Endometrium (tissue), 2 donors: ENCODE data around the gene SH2D2A.

Source experiments
- FAIRE-seq: peaks from 2 replicates; lab custom pipeline; 2012; peaks lifted over from hg19 to GRCh38; lab: Jason Lieb, UNC
- donor health status: control.
- donor health status: control.

Gene SH2D2A

DNA sequence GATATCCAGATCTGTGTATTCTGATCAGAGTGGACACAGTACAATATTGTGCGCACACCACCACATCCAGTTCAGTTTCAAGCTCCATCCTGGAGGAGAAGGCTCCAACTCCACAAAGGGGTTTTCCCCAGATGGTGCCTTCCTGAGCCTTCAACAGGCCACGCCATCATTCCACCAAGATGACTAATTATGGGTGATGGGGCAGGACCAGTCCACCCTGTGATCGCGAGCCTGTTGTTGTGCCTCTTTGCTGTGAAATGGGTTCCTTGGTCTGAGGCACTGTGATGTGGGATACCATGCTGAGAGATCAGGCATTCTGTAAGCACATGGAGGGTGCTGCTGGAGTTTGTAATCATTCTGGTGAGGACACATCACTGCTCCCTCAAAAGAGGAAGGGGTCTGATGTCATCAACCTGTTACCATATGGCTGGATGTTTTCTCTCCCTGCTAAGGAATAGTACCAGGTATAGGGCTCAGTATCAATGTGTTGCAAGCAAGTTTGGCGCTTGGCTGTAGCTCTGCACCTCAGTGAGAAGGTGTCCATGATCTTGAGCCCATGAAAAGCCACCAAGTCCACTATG is 6.7 kb upstream of the SH2D2A start:
- FAIRE-seq: no peak

DNA sequence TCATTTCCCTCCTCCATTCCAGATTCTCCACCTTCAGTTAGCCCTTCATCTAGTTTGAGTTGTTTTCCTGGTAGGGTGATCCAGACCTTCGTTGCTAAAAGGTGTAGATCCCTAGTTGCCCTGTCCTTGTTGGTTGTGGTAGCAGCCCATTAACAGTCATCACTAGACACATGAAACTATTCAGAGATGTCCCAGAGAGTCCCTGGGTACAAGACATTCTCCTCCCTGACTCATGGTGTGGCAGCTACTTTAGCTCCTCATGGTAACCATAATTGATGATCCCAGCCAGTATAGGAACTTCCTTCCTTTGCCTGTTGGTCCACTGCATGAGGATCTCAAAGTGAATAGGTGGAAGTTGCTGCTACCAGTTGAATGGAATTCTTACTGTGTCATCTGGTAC is 6.0 kb upstream of the SH2D2A start:
- no peak for FAIRE-seq

DNA sequence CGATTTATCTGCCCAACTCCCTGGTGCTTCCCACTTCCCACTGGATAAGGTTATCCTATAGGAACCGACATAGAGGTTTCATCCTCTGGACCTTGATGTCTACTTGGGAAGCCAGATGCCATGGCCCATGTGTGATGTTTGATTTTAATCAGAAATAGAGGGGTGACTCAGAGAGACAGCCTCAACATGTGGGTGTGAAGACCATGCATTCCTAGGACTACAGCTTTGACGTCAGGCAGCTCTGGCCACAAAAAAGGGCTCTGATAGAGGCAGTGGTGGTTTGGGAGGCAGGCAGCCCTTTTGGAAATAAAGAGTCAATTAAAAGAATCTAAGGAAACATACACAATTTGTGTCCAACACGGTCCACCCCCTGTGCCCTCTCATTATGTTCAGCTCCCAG is 5.2 kb upstream of the SH2D2A start:
- no peak for FAIRE-seq

DNA sequence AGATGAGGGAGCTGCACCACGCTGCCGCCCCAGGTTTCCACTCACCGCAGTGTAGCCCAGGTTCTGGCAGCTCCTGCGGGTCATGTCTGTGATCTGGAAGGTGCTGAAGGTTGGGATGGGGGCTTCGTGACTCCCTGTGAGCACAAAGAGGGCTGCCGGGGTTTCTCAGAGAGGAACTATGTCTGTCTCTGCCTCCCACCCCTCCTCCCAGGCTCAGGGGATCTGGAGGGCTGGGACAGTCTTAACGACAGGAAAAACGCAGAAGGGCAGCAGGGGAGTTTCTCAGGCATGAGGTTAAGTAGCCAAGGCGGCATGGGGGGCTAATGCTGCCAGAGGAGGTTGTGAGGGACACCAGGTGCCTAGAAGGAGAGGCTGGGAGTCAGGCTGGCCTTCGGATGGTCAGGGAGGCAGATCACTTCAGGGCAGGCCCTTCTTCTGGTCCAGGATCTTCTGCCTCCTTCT is 656 bp downstream of the SH2D2A start:
- FAIRE-seq: no peak

DNA sequence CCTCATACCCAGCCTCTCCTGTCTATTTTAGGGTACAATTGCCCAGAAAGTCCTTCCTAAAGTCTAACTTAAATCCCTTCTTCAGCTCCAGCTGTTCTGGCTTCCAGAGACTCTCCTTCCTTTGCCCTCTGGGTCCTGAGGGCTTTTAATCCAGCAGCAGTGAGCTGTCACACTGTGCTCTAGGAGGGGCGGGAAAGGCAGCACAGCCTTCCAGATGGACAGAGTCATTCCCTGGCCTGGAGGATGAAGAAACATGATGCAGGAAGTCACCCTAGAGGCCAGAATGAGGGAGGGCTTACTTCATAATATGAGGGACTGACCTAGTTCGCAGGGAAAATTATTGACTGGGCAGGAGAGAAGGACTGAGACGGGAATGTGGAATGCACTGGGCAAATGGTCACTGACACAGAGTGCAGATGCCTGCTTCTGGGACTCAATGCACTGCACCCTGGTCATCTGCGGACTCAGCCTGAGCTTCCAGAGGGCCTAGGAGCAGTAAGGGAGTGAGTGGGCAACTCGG is 1.3 kb downstream of the SH2D2A start:
- FAIRE-seq: no peak

DNA sequence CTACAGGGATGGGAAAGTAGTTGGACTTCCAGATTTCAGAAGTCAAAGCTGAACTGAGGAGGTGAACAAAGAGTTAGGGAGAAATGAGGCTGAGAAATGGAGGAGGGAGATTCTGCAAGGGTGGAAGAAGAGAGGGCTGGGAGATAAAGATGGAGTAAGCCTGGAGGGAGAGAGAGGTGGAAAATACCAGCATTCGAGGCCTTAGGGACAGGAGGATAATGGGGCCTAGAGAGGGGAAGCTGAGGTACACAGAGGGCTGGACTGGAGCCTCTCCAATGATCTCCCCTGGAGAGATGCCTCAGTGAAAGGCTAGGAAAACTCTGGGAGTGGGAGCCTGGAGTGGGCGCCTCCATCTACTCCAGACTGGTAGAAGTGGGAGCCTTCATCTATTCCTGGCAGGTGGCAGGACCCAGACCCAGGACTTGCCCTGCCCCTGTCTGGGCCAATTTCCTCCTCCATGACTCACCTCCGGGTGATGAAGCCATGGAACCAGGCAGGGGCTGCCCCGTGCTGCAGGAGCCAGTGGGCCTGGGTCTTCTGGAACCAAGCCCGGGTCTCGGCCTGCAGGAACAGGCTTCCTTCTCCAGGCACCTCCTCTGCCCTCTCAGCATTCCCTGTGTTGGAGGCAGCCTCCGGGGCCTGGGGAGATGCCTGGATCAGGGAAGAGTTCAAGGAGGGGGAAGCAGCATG is 1.9 kb downstream of the SH2D2A start:
- FAIRE-seq: no peak

DNA sequence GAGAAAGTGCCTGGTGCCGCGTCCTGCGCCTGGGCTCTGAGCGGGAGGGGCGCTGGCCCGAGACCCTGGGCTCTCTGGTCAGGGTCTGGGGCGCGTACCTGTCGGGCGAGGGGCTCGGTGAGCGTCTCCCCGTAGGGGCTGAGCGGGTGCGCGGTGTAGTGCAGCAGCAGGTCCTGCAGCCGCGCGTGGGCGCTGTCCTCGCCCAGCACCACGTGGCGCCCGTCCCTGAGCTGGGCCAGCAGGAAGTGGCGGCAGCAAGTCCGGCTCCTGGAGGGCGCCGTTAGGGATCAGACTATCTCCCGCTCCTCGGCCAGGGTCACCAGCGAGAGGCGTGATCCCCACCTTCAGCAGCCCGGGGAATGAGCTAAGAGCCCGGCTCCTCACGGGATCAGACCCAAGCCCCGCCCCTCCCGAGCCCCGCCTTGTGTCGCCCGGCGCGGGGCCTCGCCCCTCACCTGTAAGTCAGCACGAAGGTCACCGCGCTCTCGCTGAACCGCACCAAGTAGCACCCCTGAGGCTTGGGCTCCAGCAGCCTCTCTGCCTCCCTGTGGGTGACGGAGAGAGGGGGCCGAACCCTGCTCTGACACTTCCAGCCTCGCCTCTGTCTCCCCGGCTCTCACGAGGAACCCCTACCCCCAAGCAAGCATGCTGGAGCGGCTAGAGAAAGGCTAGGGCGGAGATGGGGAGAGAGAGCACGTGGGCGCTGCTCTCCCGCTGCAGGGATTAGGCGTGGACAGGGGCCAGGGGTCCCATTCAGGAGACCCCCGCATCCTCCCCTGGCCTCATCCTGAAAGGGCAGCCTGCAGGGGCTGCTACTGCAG is 2.7 kb downstream of the SH2D2A start:
- FAIRE-seq: no peak

DNA sequence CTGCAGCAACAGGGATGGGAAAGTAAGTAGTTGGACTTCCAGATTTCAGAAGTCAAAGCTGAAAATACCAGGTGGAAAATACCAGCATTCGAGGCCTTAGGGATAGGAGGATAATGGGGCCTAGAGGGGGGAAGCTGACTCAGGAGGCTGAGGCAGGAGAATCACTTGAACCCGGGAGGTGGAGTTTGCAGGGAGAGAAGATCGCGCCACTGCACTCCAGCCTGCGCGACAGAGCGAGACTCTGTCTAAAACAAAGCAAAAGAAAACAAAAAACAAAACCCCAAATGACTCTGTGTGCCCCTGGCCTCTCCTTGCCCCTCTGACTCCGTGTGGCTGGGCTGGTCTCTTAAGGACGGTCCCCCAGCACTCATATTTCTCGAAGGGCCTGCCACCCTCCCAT is 3.4 kb downstream of the SH2D2A start:
- no peak for FAIRE-seq

DNA sequence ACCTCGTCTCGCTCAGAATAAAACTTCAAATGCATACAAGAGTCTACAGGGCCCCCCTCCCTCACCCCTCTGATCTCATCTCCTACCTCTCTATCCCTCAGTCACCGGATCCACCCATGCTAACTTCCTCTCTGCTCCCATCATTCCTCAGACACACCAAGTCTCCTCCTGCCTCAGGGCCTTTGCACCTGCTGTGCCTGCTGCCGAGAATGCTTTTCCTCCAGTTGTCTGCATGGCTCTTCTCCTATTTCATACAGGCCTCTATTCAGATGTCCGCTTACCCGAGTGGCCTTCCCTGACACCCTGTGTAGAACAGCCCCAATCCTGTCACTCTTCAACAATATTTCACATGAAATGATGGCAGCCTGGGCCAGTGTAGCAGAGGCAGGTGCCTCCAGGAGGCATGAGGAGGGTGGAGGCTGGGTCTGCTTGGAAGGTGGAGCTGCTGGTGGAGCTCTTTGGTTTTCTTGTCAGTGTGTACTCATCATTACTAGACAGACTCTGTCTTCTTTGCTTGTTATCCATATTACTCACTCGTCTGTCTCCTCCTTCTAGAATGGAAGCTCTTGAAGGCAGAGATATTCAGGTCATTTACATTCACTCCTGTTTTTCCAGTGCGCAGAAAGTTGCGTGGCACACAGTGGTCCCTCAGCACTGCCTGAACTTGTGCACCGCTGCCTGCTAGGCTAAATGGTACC is 4.2 kb downstream of the SH2D2A start:
- FAIRE-seq: no peak

DNA sequence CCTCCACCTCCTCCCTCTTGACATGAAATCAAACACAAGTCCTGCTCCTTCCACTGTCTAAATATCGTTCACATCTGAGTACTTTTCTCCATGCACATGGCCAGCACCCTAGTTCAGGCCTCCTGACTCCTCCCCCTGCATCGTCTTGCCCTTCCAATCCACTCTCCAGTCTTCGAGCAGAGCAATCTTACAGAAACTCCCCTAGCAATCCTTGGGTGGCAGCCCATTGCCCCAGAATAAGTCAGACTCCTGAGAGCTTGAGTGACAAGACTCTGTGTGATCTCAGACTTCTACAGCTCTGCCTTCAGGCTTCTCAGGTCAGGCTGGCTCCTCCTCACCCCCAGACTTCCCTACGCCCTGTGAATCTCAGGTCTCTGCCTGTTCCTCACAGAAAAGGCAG is 5.5 kb downstream of the SH2D2A start:
- FAIRE-seq: no peak

DNA sequence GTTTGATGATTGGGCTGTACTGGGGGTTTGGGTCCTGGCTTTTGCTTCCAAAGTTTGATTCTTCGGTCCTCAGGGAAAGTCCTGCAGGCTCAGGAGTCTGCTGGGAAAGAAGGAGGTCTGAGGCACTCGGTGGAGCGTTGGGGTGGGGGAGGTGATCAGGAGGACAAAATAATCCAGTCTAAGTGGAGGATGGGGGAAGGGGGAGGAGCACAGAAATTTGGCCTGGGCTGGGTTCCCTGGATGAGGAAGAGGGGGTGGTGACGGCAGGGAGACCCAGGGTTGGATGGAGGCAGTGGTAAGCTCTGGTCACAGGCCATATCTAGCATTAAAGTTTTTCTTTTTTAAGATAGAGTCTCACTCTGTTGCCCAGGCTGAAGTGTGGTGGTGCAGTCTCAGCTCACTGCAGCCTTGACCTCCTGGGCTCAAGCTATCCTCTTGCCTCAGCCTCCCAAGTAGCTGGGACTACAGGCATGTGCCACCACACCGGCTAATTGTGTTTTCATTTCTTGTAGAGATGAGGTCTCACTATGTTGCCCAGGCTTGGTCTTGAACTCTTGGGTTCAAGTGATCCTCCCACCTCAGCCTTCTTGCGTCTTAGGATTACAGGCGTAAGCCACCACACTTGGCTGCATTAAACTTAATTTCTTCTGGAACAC is 6.8 kb downstream of the SH2D2A start:
- FAIRE-seq: no peak

DNA sequence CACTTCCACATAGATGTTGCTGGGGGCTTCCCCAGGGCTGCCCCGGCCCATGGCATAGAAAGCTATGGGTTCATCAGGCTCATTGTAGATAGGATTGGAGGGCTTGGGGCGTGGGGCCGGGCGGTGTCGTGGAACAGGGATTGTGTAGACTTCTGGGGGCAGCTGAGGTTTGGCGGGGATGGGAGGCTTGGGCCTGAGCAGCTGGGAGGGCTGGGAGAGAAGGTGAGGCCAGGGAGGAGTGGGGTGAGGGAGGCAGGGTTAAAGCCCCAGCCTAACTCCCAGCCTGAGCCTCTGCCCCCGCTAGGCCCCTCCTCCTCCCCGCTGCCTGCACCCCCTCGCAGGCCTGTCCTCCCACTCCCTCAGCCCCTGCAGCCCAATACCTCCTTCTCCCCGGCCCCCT is 7.4 kb downstream of the SH2D2A start:
- no peak for FAIRE-seq

DNA sequence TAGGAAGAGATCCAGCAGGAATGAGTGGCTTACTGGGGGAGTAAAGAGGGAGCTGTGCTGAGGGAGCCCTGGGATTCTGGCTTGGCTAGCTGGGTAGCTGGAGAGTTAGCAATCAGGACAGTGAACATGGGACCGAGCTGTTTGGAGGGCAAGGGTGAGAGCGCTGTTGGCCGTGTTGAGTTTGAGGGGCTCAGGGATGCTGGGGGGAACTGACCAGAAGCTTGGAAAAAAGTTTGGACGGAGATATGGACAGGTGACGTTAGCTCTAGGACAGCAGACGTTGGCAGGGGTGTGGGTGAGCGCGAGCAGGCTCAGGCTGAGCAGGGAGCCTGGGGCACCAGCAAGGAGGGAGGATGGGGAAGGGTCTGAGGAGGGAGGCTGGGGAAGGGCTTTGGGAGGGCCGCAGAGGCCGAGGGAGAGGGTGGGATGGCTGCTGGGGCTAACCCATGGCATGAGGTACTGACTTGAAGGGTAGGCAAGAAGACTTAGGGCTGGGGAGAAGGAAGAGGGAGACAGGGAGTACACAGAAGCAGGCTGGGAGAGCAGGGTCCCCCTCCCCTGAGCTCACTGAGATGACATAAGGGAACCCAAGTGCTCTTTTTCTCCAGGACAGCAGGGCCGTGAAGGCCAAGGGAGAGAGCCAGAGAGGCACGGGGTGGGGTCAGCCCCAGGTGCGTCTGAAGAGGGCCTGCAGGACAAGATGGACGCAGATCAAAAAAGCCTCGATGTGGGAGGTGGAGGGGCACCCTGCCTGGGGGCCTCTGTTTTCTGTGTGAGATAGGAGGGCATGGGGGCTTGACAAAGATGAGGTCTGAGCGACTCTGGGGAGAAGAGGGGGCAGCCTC is 8.2 kb downstream of the SH2D2A start:
- no peak for FAIRE-seq

DNA sequence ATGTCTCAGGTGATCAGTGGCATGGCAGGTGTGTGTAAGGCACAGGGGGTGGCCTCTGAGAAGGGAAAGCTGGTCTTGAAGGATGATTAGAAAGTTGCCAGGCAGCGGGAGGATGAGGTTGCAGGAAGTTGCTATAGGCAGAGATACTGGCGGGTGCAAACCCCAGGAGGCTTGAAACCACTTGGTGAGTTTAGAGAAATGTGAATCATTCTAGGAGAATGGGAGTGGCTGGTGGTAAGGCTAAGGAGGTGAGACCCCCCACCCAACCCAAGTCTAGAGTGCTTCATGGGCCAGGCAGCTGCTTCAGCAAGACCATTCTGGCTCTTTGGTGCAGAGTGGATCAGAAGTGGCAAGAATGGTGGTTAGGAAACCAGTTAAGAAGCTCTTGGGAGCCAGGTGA is 9.0 kb downstream of the SH2D2A start:
- no peak for FAIRE-seq

DNA sequence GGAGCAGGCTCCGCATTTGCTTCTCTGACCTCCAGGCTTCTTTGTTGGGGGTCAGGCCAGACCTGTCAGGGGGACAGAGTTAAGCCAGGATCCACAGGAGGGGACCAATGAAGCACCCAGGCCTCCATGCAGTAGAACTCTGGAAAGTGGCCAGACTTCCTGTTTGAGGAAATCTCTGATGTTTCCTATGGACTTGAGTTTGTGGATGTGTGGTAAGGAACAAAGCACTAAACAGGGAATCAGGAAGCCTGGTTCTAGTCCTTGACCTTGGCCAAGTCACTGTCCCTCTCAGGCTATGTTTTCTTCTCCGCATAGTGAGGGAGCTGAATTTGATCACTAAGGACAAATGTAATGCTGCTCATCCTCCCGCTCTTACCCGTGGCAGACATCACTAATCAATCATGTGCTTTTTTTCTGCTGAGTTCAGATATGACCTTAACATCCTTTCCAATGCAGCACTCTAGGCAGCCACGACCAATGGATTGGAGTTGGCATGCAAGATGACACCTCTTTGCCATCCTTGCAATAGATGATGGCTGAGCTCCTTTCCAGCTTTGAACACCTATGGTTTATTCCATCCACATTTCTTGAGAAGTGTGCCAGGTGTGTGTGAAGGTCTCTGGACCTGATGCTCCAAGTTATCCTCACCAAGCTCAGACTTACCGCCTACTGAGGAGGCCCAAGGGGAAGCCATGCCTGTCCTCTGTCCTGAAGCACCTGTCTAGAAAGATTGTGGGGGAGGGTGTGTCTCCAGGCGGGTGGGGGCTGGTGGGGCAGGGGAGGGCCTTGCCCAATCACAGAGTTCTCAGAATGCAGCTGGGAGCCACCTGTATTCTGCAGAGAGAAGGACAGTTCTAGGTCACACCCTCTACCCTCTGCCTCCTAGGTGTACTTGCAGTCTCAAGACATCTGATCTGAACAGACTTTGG is 9.9 kb downstream of the SH2D2A start:
- FAIRE-seq: no peak

DNA sequence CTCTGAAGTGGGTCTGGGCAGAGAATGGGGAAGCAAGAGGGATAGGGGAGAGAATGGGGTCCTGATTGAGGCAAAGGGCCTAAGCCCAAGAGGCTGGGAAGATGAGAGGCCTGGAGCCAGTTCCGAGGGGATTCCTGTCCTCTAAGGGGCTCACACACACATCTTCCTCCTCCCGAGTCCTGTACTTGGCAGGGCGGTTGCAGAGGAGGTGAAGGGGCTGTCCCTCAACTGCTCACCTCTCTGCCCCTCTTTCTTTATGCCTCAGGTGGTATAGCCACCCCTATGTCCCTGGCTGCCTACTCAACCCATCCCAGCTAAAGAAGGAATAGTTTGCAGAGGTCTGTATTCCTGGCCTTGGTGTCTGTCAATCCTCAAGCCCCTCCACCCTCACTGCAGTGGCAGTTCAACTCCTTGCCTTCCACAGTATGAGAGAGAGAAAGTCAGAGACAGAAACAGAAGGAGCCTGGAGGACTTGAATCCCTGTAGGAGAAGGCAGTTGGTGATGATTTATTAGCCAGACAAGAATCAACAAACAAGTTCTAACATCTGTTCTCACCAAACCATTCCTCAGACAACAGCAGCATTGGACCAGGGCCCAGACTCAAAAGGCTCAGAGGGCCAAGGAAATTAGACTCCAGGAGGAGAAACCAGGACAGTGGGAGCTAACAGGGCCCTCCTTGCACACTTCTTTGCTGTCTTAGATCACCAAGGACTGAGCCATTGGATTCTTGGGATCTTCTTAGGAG is 10.7 kb downstream of the SH2D2A start:
- FAIRE-seq: peak; percentile 97

DNA sequence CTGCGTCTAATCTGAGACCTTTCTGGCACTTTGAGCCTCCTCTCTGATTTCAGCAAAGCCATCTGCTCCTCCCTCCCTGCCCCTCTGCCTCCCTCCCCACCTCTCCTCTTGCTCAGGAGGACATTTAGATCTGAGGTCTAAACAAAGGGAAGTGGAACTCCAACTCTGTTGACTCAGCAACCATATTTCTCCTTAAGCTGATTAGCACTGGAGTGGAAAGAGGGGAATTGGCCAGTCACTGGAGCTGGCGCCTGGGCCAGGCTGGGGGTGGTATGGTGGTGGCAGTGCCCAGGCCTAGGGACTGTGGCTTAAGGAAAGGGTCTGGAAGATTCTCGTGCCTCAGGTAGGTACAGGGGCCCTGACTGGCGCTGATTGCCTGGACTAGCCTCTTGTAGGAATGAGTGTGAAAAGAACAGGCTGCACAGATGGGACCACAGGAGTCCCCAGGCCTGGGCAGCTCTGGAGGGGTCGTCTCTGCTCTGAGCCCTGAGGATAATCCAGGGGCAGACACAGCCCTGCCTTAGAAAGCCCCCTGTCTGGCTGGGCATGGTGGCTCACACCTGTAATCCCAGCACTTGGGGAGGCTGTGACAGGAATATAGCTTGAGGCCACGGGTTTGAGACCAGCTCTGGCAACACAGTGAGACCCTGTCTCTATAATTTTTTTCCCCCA is 11.9 kb downstream of the SH2D2A start:
- FAIRE-seq: no peak

DNA sequence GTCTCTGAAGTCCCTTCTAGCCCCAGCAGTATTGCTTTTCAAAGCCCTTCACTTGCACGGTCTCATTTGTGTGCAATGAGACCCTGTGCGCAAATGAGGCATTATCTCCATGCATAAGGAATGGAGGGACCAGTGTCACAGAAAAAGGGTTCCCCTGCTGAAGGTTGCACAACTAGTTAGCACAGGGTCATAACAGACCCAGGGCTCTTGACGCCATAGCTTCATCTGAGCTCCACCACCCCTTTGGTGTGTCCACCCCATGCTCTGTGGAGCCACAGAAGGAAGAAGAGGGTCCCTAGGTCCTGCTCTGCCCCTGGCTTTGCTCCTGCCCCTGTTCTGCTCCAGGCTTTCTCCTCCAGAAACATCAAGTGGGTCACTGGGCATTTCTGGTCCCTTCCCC is 12.6 kb downstream of the SH2D2A start:
- no peak for FAIRE-seq
